GM20000 (cell line): ENCODE measurements around the gene GOLGA5.
"Not testable (repeated sequence)": the region's sequence is repeated elsewhere in the genome, so short reads cannot be mapped to it uniquely, and the experiment has no call there.

Experiments used
- DNase-seq: peaks from one replicate; pipeline ENCODE4 v3.0.0; 2012; ENCODE audit warnings: low spot score
- CTCF ChIP-seq: IDR thresholded peaks from 2 replicates; pipeline ENCODE4 v1.5.1; 2012; ENCODE audit warnings: mild to moderate bottlenecking, control low read depth; ENCODE audit errors: extremely low read depth, missing control alignments

Gene GOLGA5

GRCh38 chr14:92819011-92819597 is 25.0 kb downstream of the GOLGA5 start:
- TF ChIP-seq CTCF = no peak
- no peak for DNase-seq

- not testable (repeated sequence) for DNase-seq
These were observed 25.8 kb downstream of the GOLGA5 start for GRCh38 chr14:92819680-92820535.

GRCh38 chr14:92820536-92820840 is 26.4 kb downstream of the GOLGA5 start:
- not testable (repeated sequence) for DNase-seq

GRCh38 chr14:92830902-92831301 is 36.8 kb downstream of the GOLGA5 start:
- no peak for DNase-seq
- no peak for TF ChIP-seq CTCF

GRCh38 chr14:92832137-92832700 is 38.1 kb downstream of the GOLGA5 start:
- TF ChIP-seq CTCF = no peak
- no peak for DNase-seq

GRCh38 chr14:92841930-92842329 is 47.8 kb downstream of the GOLGA5 start:
- no peak for DNase-seq
- TF ChIP-seq CTCF = no peak

GRCh38 chr14:92844204-92844603 is 50.1 kb downstream of the GOLGA5 start:
- TF ChIP-seq CTCF = no peak
- DNase-seq = peak; percentile 17

GRCh38 chr14:92846162-92846897 is 52.2 kb downstream of the GOLGA5 start:
- peak; percentile 72 for DNase-seq

More at GRCh38 chr14:92846162-92846897, 52.2 kb downstream of the GOLGA5 start:
- TF ChIP-seq CTCF = no peak
